ENCODE data around the gene NRDE2.
"Not testable (repeated sequence)": the region's sequence is repeated elsewhere in the genome, so short reads cannot be mapped to it uniquely, and the experiment has no call there.

The NRDE2 gene

GRCh38 chr14:90344331-90345238 is 12.8 kb upstream of the NRDE2 start:
- DNase-seq (ENCODE audit: low read depth in 2 of 2) = no peak

DNA sequence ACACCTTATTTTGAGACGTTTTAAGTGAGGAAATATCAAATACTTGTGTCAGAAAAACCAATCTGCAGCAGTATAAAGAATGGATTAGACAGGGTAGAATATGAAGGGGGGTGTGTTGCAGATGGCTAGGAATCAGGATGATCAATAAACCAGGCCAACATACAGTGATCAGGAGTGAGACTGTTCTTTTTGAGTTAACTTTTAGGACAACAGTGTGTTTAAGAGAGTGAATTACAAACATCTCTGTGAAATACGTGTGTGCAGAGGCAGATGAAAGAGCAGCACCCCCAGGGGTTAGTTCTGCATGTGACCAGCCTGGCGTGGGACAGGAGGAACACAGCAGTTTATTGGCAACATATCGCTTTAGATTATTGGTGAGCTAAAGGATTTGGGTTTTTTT is 10.6 kb upstream of the NRDE2 start:
- DNase-seq (ENCODE audit: low read depth in 2 of 2) = no peak

GRCh38 chr14:90341784-90342183 is 10.0 kb upstream of the NRDE2 start:
- DNase-seq (ENCODE audit: low read depth in 2 of 2) = no peak

DNA sequence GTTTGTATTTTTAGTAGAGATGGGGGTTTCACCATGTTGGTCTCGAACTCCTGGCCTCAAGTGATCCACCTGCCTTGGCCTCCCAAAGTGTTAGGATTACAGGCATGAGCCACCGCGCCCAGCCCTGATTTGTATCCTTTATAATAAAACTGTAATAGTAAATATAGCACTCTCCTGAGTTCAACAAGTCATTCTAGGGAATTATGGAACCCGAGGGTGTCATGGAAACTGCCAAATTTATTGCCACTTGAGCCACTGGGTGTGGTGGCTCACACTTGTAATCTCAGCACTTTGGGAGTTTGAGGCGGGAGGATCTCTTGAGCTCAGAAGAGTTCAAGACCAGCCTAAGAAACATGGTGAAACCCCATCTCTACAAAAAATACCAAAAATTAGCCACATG is 9.5 kb upstream of the NRDE2 start:
- DNase-seq (ENCODE audit: low read depth in 2 of 2) = not testable (repeated sequence)

DNA sequence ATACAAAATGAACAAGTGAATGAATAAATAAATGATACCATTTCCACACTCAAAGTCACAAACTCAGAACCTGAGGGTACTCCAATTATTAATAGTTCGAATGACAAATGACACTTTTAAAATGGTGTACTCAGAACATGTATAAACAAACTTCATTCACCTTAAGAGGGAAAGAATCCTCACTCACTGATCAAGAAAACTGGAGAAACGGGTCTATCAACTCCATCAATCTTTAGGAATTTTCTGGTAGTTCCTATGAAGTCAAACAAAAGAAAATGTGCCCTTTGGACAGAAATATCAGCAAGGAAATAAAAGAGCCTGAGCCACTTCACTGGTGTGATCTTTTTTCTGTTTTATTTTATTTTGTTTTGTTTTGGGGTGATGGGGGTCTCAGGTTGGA is 5.2 kb upstream of the NRDE2 start:
- DNase-seq (ENCODE audit: low read depth in 2 of 2) = no peak

DNA sequence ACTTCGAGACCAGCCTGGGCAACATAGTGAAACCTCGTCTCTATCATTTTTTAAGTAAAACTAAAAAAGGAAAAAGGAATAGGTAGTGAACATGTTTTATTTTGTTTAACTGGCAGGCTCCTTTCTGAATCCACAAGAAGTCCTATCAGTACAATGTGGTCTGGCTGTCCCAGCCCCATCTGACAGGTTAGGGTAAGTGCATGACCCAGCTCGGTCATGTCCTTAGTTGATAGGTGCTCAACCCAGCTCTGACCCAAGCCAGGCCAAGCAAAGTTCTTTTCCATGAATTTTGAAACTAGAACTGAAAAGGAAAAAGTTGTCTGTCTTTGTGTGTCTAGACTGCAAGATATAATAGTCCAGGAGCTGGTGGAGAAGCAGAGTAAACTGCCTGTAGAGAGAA is 4.7 kb upstream of the NRDE2 start:
- no peak for DNase-seq (ENCODE audit: low read depth in 2 of 2)

GRCh38 chr14:90332271-90332584 is 487 bp upstream of the NRDE2 start:
- no peak for DNase-seq (ENCODE audit: low read depth in 2 of 2)

GRCh38 chr14:90330203-90331196 is 1.2 kb downstream of the NRDE2 start:
- no peak for DNase-seq (ENCODE audit: low read depth in 2 of 2)

GRCh38 chr14:90321891-90322290 is 9.8 kb downstream of the NRDE2 start:
- no peak for DNase-seq (ENCODE audit: low read depth in 2 of 2)

DNA sequence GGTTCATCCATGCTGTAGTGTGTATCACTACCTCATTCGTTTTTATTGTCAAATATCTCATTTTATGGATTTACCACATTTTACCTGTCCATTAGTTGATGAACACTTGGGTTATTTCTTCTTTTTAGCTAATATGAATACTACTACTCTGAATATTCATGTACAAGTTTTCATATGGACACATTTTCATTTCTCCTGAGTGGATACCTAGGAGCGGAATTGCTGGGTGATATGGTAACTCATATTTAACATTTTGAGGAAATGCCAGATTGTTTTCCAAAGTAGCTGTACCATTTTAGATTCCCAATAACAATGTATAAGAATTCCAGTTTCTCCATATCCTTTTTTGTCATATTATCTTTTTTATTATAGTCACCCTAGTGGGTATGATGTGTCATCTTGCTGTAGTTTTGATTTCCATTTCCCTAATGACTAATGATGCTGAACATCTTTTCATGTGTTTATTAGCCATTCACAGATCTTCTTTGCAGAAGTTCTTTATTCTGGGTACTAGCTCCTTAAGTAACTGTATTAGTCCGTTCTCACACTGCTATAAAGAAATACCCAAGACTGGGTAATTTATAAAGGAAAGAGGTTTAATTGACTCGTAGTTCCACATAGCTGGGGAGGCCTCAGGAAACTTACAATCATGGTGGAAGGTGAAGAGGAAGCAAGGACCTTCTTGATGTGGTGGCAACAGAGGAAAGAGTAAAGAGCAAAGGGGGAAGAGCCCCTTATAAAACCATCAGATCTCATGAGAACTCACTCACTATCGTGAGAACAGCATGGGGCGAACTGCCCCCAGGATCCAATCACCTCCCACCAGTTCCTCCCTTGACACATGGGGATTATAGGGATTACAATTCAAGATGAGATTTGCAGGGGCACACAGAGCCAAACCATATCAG is 11.9 kb downstream of the NRDE2 start:
- no peak for DNase-seq (ENCODE audit: low read depth in 2 of 2)

DNA sequence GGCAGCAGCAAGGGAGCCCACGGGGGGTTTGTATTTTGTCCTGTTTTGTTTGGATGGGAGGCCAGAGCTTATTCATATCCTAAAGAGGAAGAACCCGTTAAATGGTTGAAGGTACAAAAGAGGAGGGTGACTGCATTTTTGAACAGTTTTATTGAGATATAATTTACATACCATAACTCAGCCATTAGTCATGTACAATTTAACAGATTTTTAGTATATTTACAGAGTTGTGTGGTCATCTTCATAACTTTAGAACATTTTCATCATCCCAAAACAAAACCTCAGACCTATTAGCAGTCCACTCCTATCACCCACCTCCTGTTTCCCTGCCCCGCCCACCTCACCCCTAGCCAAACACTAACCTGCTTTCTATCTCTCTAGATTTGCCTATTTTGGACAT is 12.6 kb downstream of the NRDE2 start:
- no peak for DNase-seq (ENCODE audit: low read depth in 2 of 2)

- no peak for DNase-seq (ENCODE audit: low read depth in 2 of 2)
Measured at GRCh38 chr14:90318016-90318415, 13.7 kb downstream of the NRDE2 start.

GRCh38 chr14:90317286-90317685 is 14.5 kb downstream of the NRDE2 start:
- no peak for DNase-seq (ENCODE audit: low read depth in 2 of 2)

DNA sequence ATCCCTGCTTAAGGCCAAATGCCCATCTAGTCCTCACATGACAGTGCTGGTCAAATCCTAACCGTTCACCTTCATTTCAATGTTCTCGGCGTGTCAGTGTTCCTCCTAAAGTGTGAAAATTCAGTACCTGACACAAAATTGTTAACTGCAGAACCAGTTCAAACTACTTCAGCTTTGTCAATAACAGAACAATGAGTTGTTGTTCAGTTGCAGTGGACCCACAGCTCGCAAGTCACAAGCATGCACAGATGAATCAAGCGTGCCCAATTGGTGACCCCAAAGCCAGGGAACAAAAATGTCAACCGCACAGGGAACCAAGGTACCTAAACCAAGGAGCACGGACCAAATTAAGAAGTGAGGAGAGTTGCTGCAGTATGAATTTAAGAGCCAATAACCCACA is 23.2 kb downstream of the NRDE2 start:
- DNase-seq (ENCODE audit: low read depth in 2 of 2) = no peak

DNA sequence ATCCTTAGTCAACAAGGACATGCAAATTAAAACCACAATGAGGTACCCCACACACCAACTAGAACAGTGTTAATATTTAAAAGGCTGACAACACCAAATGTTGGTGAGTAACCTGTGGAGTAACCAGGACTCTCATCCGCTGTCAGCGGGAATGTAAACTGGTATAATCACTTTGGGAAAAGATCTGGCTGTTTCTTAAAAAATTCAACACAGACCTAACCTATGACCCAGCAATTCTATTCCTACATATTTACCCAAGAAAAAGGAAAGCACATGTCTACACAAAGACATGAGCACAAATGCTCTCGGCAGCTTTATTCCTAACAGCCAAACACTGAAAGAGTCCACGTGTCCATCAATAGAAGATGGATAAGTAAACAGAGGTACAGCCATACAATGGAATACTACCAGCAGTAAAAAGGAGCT is 26.6 kb downstream of the NRDE2 start:
- no peak for DNase-seq (ENCODE audit: low read depth in 2 of 2)

DNA sequence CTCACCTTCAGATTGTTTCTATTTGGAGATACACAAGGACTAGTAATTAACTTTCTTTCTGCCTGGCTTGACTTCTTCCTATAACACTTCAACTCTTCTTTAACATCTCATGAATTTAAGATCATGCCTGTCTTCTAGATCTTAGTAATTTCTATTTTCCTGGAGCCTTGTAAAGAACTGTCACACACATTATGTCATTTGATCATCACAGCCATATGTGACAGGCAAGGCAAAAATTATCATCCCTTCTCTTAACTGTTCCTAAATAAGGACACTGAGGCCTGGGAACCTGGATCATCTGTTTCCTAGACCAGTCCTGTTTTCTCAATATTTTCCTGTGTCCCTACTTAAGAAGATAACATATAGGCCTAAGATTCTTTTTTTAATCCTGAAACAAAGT is 27.2 kb downstream of the NRDE2 start:
- DNase-seq (ENCODE audit: low read depth in 2 of 2) = no peak

DNA sequence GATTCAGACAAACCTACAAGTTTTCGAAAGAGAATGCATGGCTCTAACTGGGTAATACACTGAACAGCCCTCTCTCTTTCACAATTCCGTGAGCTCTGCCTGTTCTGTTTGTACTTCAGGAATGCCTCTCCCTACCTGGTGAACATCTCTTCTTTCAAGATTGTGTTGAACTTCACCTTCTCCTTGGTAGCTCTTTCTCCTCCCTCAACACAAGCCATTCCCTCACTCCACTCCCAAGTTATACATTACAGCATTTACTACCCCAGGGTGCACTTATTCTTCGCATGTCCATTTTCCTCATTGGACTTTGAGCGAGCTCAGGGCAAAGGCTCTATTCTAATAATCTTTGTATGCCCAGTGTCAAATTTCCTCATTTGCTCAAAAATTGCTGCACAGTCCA is 28.3 kb downstream of the NRDE2 start:
- no peak for DNase-seq (ENCODE audit: low read depth in 2 of 2)

DNA sequence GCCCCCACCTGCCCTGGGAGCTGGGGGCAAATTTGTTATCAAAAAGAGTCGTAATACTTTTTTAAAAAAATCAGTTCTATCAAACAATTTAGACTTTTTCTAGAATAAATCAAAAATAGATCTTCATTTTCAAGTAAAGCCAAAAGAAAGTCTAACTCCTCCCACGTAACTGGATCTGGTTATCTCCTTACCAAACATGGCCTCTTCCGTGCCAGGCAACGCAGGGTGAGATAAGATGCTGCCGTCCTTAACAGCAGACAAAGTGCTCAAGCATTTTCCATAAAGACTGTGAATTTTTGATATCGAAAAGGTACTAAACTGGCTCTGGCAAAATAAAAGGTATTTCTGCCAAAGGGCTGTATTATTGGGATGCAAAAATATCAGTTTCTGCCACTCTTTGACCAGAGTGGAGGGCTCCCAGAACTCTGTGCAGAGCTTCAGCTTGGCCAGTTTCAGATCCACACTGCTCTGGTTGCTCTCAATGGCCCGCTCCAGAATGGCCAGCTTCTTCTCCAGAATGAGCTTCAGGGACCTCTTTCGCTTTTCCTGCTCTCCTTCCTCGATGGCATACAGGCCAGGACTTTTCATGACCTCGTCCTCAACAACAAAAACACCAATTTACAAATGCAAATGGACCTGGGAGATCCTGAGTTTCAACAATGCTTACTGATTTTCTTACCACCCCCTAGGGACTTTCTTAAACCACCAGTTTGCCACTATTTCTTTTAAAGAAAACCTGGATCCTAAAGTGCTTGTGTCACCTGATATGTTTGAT is 29.0 kb downstream of the NRDE2 start:
- no peak for DNase-seq (ENCODE audit: low read depth in 2 of 2)

DNA sequence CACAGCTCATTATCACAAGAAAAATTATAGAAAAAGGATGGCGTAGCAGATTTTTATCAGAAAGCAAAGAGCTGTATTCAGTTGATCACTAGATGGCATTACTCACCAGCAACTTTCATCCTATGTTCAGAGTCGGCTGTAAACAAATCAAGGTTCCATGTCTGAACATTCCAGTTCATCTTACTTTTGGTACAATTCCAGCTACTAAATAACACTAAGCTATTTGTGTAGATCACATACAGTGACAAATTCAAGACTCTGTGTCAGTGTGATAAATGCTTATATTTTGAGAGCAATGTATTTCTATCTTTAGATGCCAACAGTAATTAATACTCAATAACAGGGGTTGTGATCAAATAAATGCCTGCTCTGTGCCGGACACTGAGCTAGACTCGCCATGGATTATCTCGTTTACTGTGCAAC is 30.1 kb downstream of the NRDE2 start:
- no peak for DNase-seq (ENCODE audit: low read depth in 2 of 2)

DNA sequence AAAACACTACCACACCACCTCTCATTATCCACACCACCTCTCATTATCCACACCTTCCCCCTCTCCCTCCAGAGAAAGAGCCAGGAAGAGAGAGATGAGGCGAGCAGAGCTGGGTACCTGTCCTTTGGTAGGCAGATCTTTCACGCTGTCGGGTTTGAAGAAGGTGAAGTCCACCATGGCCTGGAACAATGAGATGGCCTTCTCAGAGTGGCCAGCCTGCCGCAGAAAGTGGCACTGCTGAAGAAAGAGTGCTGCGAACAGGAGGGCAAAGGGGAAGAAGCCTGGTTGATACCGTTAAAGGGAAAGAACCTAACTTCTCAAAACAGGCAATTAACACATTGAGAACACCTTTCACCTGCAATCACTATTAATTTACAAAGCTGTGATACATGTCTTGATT is 30.6 kb downstream of the NRDE2 start:
- DNase-seq (ENCODE audit: low read depth in 2 of 2) = no peak

GRCh38 chr14:90300611-90301047 is 31.1 kb downstream of the NRDE2 start:
- DNase-seq (ENCODE audit: low read depth in 2 of 2) = no peak
